SK-N-SH (cell line): ENCODE measurements around the gene EPM2A.

Source experiments
- CTCF ChIP-seq: fragments of 200-600 bp; sonication (generic); IDR thresholded peaks from 2 replicates; pipeline ENCODE4 v1.6.1; 2017; ENCODE audit warnings: antibody characterized with exemption, mild to moderate bottlenecking, moderate library complexity
- EP300 ChIP-seq, 2 experiments: IDR thresholded peaks; 2 replicates each; pipeline versions ENCODE4 v1.4.0 to v1.6.1; 2012; ENCODE audit warnings: borderline replicate concordance in 1 of 2, low read depth in 1 of 2, low read length in 1 of 2
- SMC3 ChIP-seq: IDR thresholded peaks from 2 replicates; pipeline ENCODE4 v1.6.1; 2012; ENCODE audit warnings: low read depth, low read length, improper control_type of control experiment

GRCh38 chr6:145784683-145785082 is 49.4 kb upstream of the EPM2A start:
- TF ChIP-seq SMC3 (no peak), CTCF (no peak), EP300 (IDR thresholded peaks at IDR 0.05; ENCODE audit: borderline replicate concordance in 1 of 2, low read depth in 1 of 2, low read length in 1 of 2) (no peak)
